C1 segment of cervical spinal cord (tissue), 14 donors: ENCODE data around the gene UBL4B.

Source experiments
- DNase-seq, 14 donors: peaks; one replicate each; lab custom pipeline; 2025; lab: John Stamatoyannopoulos, UW

The UBL4B gene

GRCh38 chr1:110113551-110113950 is 1.3 kb downstream of the UBL4B start:
- DNase-seq, result no peak

GRCh38 chr1:110114173-110114572 is 1.9 kb downstream of the UBL4B start:
- DNase-seq, result no peak

GRCh38 chr1:110114784-110115183 is 2.5 kb downstream of the UBL4B start:
- DNase-seq, result no peak

GRCh38 chr1:110118636-110119396 is 6.6 kb downstream of the UBL4B start:
- DNase-seq, result no peak

GRCh38 chr1:110119843-110120242 is 7.6 kb downstream of the UBL4B start:
- DNase-seq, result no peak

- no peak for DNase-seq
Measured at GRCh38 chr1:110120960-110121561, 8.8 kb downstream of the UBL4B start.

GRCh38 chr1:110123224-110123623 is 11.0 kb downstream of the UBL4B start:
- no peak for DNase-seq

- DNase-seq, result no peak
Measured at GRCh38 chr1:110125810-110126209, 13.6 kb downstream of the UBL4B start.

GRCh38 chr1:110130113-110130591 is 17.9 kb downstream of the UBL4B start:
- no peak for DNase-seq

- DNase-seq, result no peak
Measured at GRCh38 chr1:110130989-110131388, 18.7 kb downstream of the UBL4B start.

- DNase-seq, result no peak
Measured at GRCh38 chr1:110132682-110133081, 20.4 kb downstream of the UBL4B start.

GRCh38 chr1:110133436-110133835 is 21.2 kb downstream of the UBL4B start:
- DNase-seq, result peak in 2 of 14 donors; percentile 7 to 71

GRCh38 chr1:110134050-110134595 is 21.9 kb downstream of the UBL4B start:
- no peak for DNase-seq

GRCh38 chr1:110135246-110135645 is 23.0 kb downstream of the UBL4B start:
- DNase-seq, result peak in 1 of 14 donors; percentile 60

GRCh38 chr1:110135666-110136065 is 23.4 kb downstream of the UBL4B start:
- DNase-seq, result peak in 1 of 14 donors; percentile 54

- peak in 6 of 14 donors; percentile 7 to 99 (median 32) for DNase-seq
Measured at GRCh38 chr1:110136911-110137310, 24.7 kb downstream of the UBL4B start.

- DNase-seq, result no peak
Measured at GRCh38 chr1:110138956-110139355, 26.7 kb downstream of the UBL4B start.

GRCh38 chr1:110144366-110144765 is 32.1 kb downstream of the UBL4B start:
- DNase-seq, result no peak

- DNase-seq, result no peak
Measured at GRCh38 chr1:110148961-110149360, 36.7 kb downstream of the UBL4B start.

GRCh38 chr1:110150330-110151174 is 38.3 kb downstream of the UBL4B start, which contains the start of gene SLC6A17:
Gene SLC6A17 (plus strand): TSS chr1:110150494. CDS start chr1:110166930, 16,436 bp downstream.
- DNase-seq, result peak in 1 of 14 donors; percentile 67

GRCh38 chr1:110151175-110151669 is 39.0 kb downstream of the UBL4B start:
- peak in 1 of 14 donors; percentile 48 for DNase-seq
